Measurements from ENCODE around the gene MCTP1. TPM values are rescaled to one million over a fixed set of nuclear protein-coding genes. Genes with fewer than 3 reads are reported as not detected.

The MCTP1 gene
- total and polyA plus RNA-seq, 9 of the 15 experiments (the other 6 are each of a cell fraction or from before 2014, with no cell fraction given) = 0.04 to 0.93 (median 0.06) TPM; not detected in 4

DNA sequence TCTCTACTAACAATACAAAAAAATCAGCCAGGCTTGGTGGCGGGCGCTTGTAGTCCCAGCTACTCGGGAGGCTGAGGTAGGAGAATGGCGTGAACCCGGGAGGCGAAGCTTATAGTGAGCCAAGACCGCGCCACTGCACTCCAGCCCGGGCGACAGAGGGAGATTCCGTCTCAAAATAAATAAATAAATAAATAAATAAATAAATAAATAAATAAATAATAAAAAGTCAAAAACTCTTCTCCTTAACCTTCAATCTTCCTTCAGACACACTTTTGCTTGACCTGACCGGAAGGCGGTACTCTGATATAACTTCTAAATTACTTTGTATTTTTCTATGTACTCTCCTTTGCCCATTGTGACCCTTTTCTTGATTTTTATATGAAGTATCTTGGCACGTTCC lies 364.3 kb downstream of the MCTP1 start:
- BruUV-seq (replicated peaks) = no TSS peak
- 6% methylated on average over 13 of the region's 14 CpGs for WGBS (ENCODE audit: insufficient coverage, low coverage, missing lambda C conversion rate)
- no peaks in the 10 kb centered on the region for H3K79me2 ChIP-seq (ENCODE audit: control insufficient read depth, insufficient read depth, low read length)
- no peaks in the 10 kb centered on the region for H3K27me3 ChIP-seq (ENCODE audit: control insufficient read depth in 2 of 2, insufficient read depth in 2 of 2, low read length in 2 of 2)
- no peaks in the 10 kb centered on the region for H3K4me1 ChIP-seq (replicated peaks in 1 of 2; ENCODE audit: control insufficient read depth in 2 of 2, insufficient read depth in 2 of 2, low read length in 2 of 2)
- ATAC-seq (no peak), DNase-seq (ENCODE audit: extremely low read depth in 1 of 4, low spot score in 3 of 4) (no peak), FAIRE-seq (no peak)
- H3K9me1 ChIP-seq (ENCODE audit: control insufficient read depth, insufficient read depth, low read length) = no peaks in the 10 kb centered on the region
- no peak overlapping the region for H2AFZ ChIP-seq (ENCODE audit: low read depth, low read length)
- no peaks in the 10 kb centered on the region for H3K36me3 ChIP-seq (ENCODE audit: control insufficient read depth, insufficient read depth, low read length)
- intact Hi-C loops (cut with micrococcal nuclease) (no loop called here), in situ Hi-C loops (cut with MboI) (no loop called here)
- TF ChIP-seq, protein P1, sequence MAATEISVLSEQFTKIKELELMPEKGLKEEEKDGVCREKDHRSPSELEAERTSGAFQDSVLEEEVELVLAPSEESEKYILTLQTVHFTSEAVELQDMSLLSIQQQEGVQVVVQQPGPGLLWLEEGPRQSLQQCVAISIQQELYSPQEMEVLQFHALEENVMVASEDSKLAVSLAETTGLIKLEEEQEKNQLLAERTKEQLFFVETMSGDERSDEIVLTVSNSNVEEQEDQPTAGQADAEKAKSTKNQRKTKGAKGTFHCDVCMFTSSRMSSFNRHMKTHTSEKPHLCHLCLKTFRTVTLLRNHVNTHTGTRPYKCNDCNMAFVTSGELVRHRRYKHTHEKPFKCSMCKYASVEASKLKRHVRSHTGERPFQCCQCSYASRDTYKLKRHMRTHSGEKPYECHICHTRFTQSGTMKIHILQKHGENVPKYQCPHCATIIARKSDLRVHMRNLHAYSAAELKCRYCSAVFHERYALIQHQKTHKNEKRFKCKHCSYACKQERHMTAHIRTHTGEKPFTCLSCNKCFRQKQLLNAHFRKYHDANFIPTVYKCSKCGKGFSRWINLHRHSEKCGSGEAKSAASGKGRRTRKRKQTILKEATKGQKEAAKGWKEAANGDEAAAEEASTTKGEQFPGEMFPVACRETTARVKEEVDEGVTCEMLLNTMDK (IDR thresholded peaks at IDR 0.05; ENCODE audit: borderline replicate concordance, insufficient read depth, low read depth, low read length, poor library complexity, severe bottlenecking) = no peak
- no peak for TF ChIP-seq CSDE1 (IDR thresholded peaks at IDR 0.05)
- no peak for TF ChIP-seq ZNF124 (CRISPR knock-in tag; IDR thresholded peaks at IDR 0.05)
- TF ChIP-seq BMI1 (IDR thresholded peaks at IDR 0.05; ENCODE audit: low read length) = no peak
- TF ChIP-seq, protein P2, sequence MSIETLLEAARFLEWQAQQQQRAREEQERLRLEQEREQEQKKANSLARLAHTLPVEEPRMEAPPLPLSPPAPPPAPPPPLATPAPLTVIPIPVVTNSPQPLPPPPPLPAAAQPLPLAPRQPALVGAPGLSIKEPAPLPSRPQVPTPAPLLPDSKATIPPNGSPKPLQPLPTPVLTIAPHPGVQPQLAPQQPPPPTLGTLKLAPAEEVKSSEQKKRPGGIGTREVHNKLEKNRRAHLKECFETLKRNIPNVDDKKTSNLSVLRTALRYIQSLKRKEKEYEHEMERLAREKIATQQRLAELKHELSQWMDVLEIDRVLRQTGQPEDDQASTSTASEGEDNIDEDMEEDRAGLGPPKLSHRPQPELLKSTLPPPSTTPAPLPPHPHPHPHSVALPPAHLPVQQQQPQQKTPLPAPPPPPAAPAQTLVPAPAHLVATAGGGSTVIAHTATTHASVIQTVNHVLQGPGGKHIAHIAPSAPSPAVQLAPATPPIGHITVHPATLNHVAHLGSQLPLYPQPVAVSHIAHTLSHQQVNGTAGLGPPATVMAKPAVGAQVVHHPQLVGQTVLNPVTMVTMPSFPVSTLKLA (conservative IDR thresholded peaks at IDR 0.05) = no peak
- no peak for TF ChIP-seq ZBTB8A (IDR thresholded peaks at IDR 0.05; ENCODE audit: partially characterized antibody)
- TF ChIP-seq MEF2A (IDR thresholded peaks at IDR 0.05; ENCODE audit: control insufficient read depth, low read depth, low read length) = no peak
- TF ChIP-seq, protein P3, sequence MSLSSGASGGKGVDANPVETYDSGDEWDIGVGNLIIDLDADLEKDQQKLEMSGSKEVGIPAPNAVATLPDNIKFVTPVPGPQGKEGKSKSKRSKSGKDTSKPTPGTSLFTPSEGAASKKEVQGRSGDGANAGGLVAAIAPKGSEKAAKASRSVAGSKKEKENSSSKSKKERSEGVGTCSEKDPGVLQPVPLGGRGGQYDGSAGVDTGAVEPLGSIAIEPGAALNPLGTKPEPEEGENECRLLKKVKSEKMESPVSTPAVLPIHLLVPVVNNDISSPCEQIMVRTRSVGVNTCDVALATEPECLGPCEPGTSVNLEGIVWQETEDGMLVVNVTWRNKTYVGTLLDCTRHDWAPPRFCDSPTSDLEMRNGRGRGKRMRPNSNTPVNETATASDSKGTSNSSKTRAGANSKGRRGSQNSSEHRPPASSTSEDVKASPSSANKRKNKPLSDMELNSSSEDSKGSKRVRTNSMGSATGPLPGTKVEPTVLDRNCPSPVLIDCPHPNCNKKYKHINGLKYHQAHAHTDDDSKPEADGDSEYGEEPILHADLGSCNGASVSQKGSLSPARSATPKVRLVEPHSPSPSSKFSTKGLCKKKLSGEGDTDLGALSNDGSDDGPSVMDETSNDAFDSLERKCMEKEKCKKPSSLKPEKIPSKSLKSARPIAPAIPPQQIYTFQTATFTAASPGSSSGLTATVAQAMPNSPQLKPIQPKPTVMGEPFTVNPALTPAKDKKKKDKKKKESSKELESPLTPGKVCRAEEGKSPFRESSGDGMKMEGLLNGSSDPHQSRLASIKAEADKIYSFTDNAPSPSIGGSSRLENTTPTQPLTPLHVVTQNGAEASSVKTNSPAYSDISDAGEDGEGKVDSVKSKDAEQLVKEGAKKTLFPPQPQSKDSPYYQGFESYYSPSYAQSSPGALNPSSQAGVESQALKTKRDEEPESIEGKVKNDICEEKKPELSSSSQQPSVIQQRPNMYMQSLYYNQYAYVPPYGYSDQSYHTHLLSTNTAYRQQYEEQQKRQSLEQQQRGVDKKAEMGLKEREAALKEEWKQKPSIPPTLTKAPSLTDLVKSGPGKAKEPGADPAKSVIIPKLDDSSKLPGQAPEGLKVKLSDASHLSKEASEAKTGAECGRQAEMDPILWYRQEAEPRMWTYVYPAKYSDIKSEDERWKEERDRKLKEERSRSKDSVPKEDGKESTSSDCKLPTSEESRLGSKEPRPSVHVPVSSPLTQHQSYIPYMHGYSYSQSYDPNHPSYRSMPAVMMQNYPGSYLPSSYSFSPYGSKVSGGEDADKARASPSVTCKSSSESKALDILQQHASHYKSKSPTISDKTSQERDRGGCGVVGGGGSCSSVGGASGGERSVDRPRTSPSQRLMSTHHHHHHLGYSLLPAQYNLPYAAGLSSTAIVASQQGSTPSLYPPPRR (CRISPR knock-in tag; IDR thresholded peaks at IDR 0.05; ENCODE audit: borderline replicate concordance) = no peak
- no peak for TF ChIP-seq PRPF4 (IDR thresholded peaks at IDR 0.05; ENCODE audit: insufficient read depth, low read depth, low read length, poor library complexity, severe bottlenecking)
- TF ChIP-seq HDGF (IDR thresholded peaks at IDR 0.05) = no peak
- no peak for TF ChIP-seq ELF4 (CRISPR knock-in tag; IDR thresholded peaks at IDR 0.05)
- TF ChIP-seq STAG1 (CRISPR knock-in tag; IDR thresholded peaks at IDR 0.05; ENCODE audit: borderline replicate concordance) = no peak
- no peak for TF ChIP-seq MAFG (tag; conservative IDR thresholded peaks at IDR 0.05)
- TF ChIP-seq SMC3 (conservative IDR thresholded peaks at IDR 0.05; ENCODE audit: insufficient read depth, low read depth, low read length) = no peak
- TF ChIP-seq, protein P4, sequence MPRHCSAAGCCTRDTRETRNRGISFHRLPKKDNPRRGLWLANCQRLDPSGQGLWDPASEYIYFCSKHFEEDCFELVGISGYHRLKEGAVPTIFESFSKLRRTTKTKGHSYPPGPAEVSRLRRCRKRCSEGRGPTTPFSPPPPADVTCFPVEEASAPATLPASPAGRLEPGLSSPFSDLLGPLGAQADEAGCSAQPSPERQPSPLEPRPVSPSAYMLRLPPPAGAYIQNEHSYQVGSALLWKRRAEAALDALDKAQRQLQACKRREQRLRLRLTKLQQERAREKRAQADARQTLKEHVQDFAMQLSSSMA (CRISPR knock-in tag; IDR thresholded peaks at IDR 0.05) = no peak
- no peak overlapping the region for H3K4me2 ChIP-seq (ENCODE audit: insufficient read depth, low read length)
- ChIA-PET POLR2A (no interaction called here), CTCF (ENCODE audit: low intra/inter-chr PET ratio) (no interaction called here)
- no peaks in the 10 kb centered on the region for H4K20me1 ChIP-seq (replicated peaks; ENCODE audit: control insufficient read depth, insufficient read depth, low read length)
- no peak overlapping the region for H3K27ac ChIP-seq (ENCODE audit: extremely low read depth, low read depth, low read length)
- H3K9me3 ChIP-seq (replicated peaks; ENCODE audit: control insufficient read depth, insufficient read depth, low read depth, low read length) = no peaks in the 10 kb centered on the region
- no peak overlapping the region for H3K4me3 ChIP-seq
- H3K9ac ChIP-seq (ENCODE audit: insufficient read depth in 1 of 2, low read depth in 2 of 2, low read length in 2 of 2) = no peak overlapping the region
